Caco-2 (cell line): ENCODE results near the gene PDE4D. TPM values are rescaled to one million over a fixed set of nuclear protein-coding genes. Genes with fewer than 3 reads are reported as not detected.

Source experiments
- BruUV-seq: library from RNA; stranded (reverse); fragments of 400-500 nt; replicated peaks from 2 replicates; lab custom pipeline; 2021; lab: Mats Ljungman, UMichigan
- CTCF ChIA-PET: fragments of 300-600 bp; sonication (Branson Sonifier 250); formaldehyde crosslinking; loops from one replicate; lab custom pipeline; 2022; ENCODE audit warnings: antibody characterized with exemption; lab: Charles Lee
- POLR2A ChIA-PET: fragments of 300-600 bp; sonication (Branson Sonifier 250); formaldehyde crosslinking; loops from one replicate; lab custom pipeline; 2022; ENCODE audit warnings: antibody characterized with exemption; lab: Charles Lee
- DNase-seq, 2 experiments: peaks; one replicate each; pipeline versions ENCODE4 v3.0.0 to v3.0.0-alpha.2; 2020 to 2022
- H3K27me3 ChIP-seq: replicated peaks from 2 replicates; pipeline ENCODE4 v1.6.0; 2011; ENCODE audit warnings: low read length; ENCODE audit not compliant: control insufficient read depth, insufficient read depth
- H3K36me3 ChIP-seq: 2 replicates; pipeline ENCODE4 v1.5.1; 2011; ENCODE audit warnings: low read length; ENCODE audit not compliant: control insufficient read depth, insufficient read depth
- H3K4me1 ChIP-seq: fragments of 250-450 bp; sonication (Bioruptor Pico); 2 replicates; pipeline ENCODE4 v1.5.1; 2020; ENCODE audit warnings: mild to moderate bottlenecking
- H3K4me3 ChIP-seq: 2 replicates; pipeline ENCODE4 v1.5.1; 2011; ENCODE audit warnings: low read depth, mild to moderate bottlenecking, control low read depth, low read length
- H3K9me3 ChIP-seq: fragments of 250-450 bp; sonication (Bioruptor Pico); 2 replicates; pipeline ENCODE4 v1.5.1; 2020; ENCODE audit warnings: mild to moderate bottlenecking, moderate library complexity
- H3K27ac Mint-ChIP-seq: one replicate; pipeline ENCODE4 v1.8.0; 2022; ENCODE audit warnings: mixed read lengths; ENCODE audit not compliant: unreplicated experiment
- H3K27me3 Mint-ChIP-seq: one replicate; pipeline ENCODE4 v1.8.0; 2022; ENCODE audit warnings: mixed read lengths; ENCODE audit not compliant: insufficient read depth, unreplicated experiment
- H3K36me3 Mint-ChIP-seq: one replicate; pipeline ENCODE4 v1.8.0; 2022; ENCODE audit warnings: mild to moderate bottlenecking, mixed read lengths; ENCODE audit not compliant: insufficient read depth, unreplicated experiment
- H3K4me1 Mint-ChIP-seq: one replicate; pipeline ENCODE4 v1.8.0; 2022; ENCODE audit warnings: low read depth, mixed read lengths; ENCODE audit not compliant: unreplicated experiment
- H3K4me3 Mint-ChIP-seq: one replicate; pipeline ENCODE4 v1.8.0; 2022; ENCODE audit warnings: mild to moderate bottlenecking, moderate library complexity, mixed read lengths; ENCODE audit not compliant: unreplicated experiment
- H3K9me3 Mint-ChIP-seq: one replicate; pipeline ENCODE4 v1.8.0; 2022; ENCODE audit warnings: mixed read lengths; ENCODE audit not compliant: unreplicated experiment
- intact Hi-C: fragments of 100-400 bp; cut with micrococcal nuclease; formaldehyde crosslinking; loops from one replicate; pipeline ENCODE4 v1.10.0; 2022; ENCODE audit not compliant: unreplicated experiment
- total RNA-seq: library from RNA; stranded (reverse); gene quantifications from 2 replicates; pipeline ENCODE4 v1.2.3, GENCODE V29; 2022
- TF ChIP-seq, protein P1 (sequence below), 2 experiments: fragments of 200-600 bp in 1 of 2; IDR thresholded peaks; 1 replicate in 1 of 2; 2 replicates in 1 of 2; pipeline versions ENCODE4 v1.5.1 to v1.8.0; 2011 to 2022; ENCODE audit warnings: antibody characterized with exemption in 1 of 2, control low read depth in 1 of 2, inconsistent platforms in 1 of 2, low read depth in 1 of 2, low read length in 1 of 2, mild to moderate bottlenecking in 1 of 2, moderate library complexity in 1 of 2; ENCODE audit not compliant: insufficient read depth in 1 of 2, severe bottlenecking in 1 of 2, unreplicated experiment in 1 of 2

PDE4D gene
- total RNA-seq, 1 experiment from 2014 or later, result 89.8 TPM

DNA sequence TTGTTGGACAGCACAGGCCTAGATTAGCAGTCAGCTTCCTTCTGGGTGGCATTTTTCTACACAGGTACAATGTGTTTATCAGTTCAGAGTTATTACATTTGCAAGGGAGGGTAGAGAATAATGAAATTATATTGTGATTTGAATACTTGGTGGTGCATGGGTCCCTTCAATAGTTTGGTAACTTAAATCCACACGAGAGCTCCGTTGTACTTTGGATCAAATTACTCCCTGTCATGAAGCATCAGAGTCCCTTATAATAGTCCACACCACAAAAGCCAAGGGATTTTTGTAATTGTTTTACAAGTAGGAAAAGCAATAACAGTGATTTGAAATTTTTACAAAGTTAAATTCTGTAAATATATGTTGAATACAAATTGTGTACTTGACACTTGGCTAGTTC, 552.4 kb downstream of the PDE4D start:
- no peaks in the 10 kb centered on the region for H3K36me3 Mint-ChIP-seq
- H3K9me3 Mint-ChIP-seq, result no peaks in the 10 kb centered on the region
- H3K9me3 ChIP-seq, result no peaks in the 10 kb centered on the region
- H3K4me1 ChIP-seq, result no peaks in the 10 kb centered on the region
- ChIA-PET CTCF (no interaction called here), POLR2A (no interaction called here)
- no peak overlapping the region for H3K4me3 Mint-ChIP-seq
- no peaks in the 10 kb centered on the region for H3K27me3 Mint-ChIP-seq
- BruUV-seq, result no TSS peak
- no peak overlapping the region for H3K27ac Mint-ChIP-seq
- no peaks in the 10 kb centered on the region for H3K4me1 Mint-ChIP-seq
- intact Hi-C loops, result no loop called here
- TF ChIP-seq, protein P1, sequence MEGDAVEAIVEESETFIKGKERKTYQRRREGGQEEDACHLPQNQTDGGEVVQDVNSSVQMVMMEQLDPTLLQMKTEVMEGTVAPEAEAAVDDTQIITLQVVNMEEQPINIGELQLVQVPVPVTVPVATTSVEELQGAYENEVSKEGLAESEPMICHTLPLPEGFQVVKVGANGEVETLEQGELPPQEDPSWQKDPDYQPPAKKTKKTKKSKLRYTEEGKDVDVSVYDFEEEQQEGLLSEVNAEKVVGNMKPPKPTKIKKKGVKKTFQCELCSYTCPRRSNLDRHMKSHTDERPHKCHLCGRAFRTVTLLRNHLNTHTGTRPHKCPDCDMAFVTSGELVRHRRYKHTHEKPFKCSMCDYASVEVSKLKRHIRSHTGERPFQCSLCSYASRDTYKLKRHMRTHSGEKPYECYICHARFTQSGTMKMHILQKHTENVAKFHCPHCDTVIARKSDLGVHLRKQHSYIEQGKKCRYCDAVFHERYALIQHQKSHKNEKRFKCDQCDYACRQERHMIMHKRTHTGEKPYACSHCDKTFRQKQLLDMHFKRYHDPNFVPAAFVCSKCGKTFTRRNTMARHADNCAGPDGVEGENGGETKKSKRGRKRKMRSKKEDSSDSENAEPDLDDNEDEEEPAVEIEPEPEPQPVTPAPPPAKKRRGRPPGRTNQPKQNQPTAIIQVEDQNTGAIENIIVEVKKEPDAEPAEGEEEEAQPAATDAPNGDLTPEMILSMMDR (IDR thresholded peaks at IDR 0.05; ENCODE audit: insufficient read depth in 1 of 2, low read depth in 1 of 2, low read length in 1 of 2, severe bottlenecking in 1 of 2, unreplicated experiment in 1 of 2), result no peak
- H3K4me3 ChIP-seq, result no peak overlapping the region
- DNase-seq, result no peak
- H3K36me3 ChIP-seq, result no peaks in the 10 kb centered on the region
- H3K27me3 ChIP-seq, result no peaks in the 10 kb centered on the region

DNA sequence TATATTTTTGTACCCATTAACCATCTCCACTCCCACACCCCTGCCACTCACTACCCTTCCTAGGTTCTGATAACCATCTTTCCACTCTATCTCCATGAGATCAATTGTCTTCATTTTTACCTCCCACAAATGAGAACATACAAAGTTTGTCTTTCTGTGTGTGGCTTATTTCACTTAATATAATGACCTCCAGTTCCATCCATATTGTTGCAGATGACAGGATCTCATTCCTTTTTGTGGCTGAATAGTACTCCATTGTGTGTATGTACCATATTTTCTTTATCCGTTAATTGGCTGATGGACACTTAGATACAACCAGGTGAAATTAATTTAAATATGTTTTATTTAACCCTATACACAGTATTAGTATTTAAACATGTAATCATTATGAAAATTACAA, 552.9 kb downstream of the PDE4D start:
- H3K4me3 ChIP-seq, result no peak overlapping the region
- Mint-ChIP-seq H3K27ac (no peak overlapping the region), H3K4me3 (no peak overlapping the region), H3K27me3 (no peaks in the 10 kb centered on the region), H3K9me3 (no peaks in the 10 kb centered on the region), H3K36me3 (no peaks in the 10 kb centered on the region), H3K4me1 (no peaks in the 10 kb centered on the region)
- intact Hi-C loops, result no loop called here
- TF ChIP-seq, protein P1 (IDR thresholded peaks at IDR 0.05; ENCODE audit: insufficient read depth in 1 of 2, low read depth in 1 of 2, low read length in 1 of 2, severe bottlenecking in 1 of 2, unreplicated experiment in 1 of 2), result no peak
- no peaks in the 10 kb centered on the region for H3K9me3 ChIP-seq
- DNase-seq, result no peak
- ChIA-PET CTCF (no interaction called here), POLR2A (no interaction called here)
- H3K27me3 ChIP-seq, result no peaks in the 10 kb centered on the region
- no peaks in the 10 kb centered on the region for H3K36me3 ChIP-seq
- no TSS peak for BruUV-seq
- no peaks in the 10 kb centered on the region for H3K4me1 ChIP-seq

DNA sequence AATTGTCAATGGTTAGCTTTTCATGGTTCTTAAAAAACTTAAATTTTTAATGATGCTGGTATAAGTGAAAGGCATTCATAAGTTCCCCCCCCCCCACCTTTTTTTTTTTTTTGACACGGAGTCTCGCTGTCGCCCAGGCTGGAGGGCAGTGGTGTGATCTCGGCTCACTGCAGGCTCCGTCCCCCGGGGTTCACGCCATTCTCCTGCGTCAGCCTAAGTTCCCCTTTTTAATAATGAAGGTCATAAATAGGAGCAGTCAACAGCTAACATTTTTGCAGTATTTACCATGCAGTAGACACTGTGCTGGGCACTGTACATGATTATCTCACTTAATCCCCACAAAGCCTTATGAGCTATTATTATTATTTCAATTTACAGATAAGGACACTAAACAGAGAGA, 556.3 kb downstream of the PDE4D start:
- intact Hi-C loops, result no loop called here
- Histone ChIP-seq H3K9me3 (no peaks in the 10 kb centered on the region), H3K36me3 (no peaks in the 10 kb centered on the region), H3K4me3 (no peak overlapping the region), H3K4me1 (no peaks in the 10 kb centered on the region), H3K27me3 (no peaks in the 10 kb centered on the region; the same call in 1 of the 2 replicates)
- no peak for DNase-seq
- no peaks in the 10 kb centered on the region for H3K9me3 Mint-ChIP-seq
- H3K4me3 Mint-ChIP-seq, result no peak overlapping the region
- no peaks in the 10 kb centered on the region for H3K27me3 Mint-ChIP-seq
- ChIA-PET CTCF (no interaction called here), POLR2A (no interaction called here)
- no peak overlapping the region for H3K27ac Mint-ChIP-seq
- TF ChIP-seq, protein P1 (IDR thresholded peaks at IDR 0.05; ENCODE audit: insufficient read depth in 1 of 2, low read depth in 1 of 2, low read length in 1 of 2, severe bottlenecking in 1 of 2, unreplicated experiment in 1 of 2), result no peak
- no peaks in the 10 kb centered on the region for H3K4me1 Mint-ChIP-seq
- H3K36me3 Mint-ChIP-seq, result no peaks in the 10 kb centered on the region
- no TSS peak for BruUV-seq
